Kasumi-1 (cell line): Measurements from ENCODE around the gene SEZ6L.

Experiments
- DNase-seq, 2 experiments: peaks; one replicate each; lab custom pipeline; 2025; lab: John Stamatoyannopoulos, UW

SEZ6L gene

GRCh38 chr22:26182723-26183122 lies 13.5 kb downstream of the SEZ6L start:
- DNase-seq: no peak

GRCh38 chr22:26185190-26185589 lies 15.9 kb downstream of the SEZ6L start:
- no peak for DNase-seq

GRCh38 chr22:26188341-26188740 lies 19.1 kb downstream of the SEZ6L start:
- no peak for DNase-seq

GRCh38 chr22:26194313-26194712 lies 25.1 kb downstream of the SEZ6L start:
- no peak for DNase-seq

GRCh38 chr22:26194877-26195276 lies 25.6 kb downstream of the SEZ6L start:
- DNase-seq: no peak

GRCh38 chr22:26196657-26197056 lies 27.4 kb downstream of the SEZ6L start:
- DNase-seq: no peak

- no peak for DNase-seq
These were observed 28.2 kb downstream of the SEZ6L start for GRCh38 chr22:26197425-26197824.

- DNase-seq: no peak
These were observed 30.4 kb downstream of the SEZ6L start for GRCh38 chr22:26199665-26200064.

- DNase-seq: no peak
These were observed 33.1 kb downstream of the SEZ6L start for GRCh38 chr22:26202280-26202924.

GRCh38 chr22:26205494-26205893 lies 36.2 kb downstream of the SEZ6L start:
- DNase-seq: no peak

GRCh38 chr22:26210334-26210733 lies 41.1 kb downstream of the SEZ6L start:
- DNase-seq: no peak

- no peak for DNase-seq
These were observed 44.6 kb downstream of the SEZ6L start for GRCh38 chr22:26213826-26214225.

- no peak for DNase-seq
These were observed 45.2 kb downstream of the SEZ6L start for GRCh38 chr22:26214466-26214865.

GRCh38 chr22:26215736-26216135 lies 46.5 kb downstream of the SEZ6L start:
- no peak for DNase-seq

- DNase-seq: no peak
These were observed 55.9 kb downstream of the SEZ6L start for GRCh38 chr22:26225207-26225606.

GRCh38 chr22:26226538-26227297 lies 57.5 kb downstream of the SEZ6L start:
- DNase-seq: no peak

GRCh38 chr22:26229910-26230309 lies 60.6 kb downstream of the SEZ6L start:
- DNase-seq: no peak

- no peak for DNase-seq
These were observed 65.0 kb downstream of the SEZ6L start for GRCh38 chr22:26234296-26234695.

GRCh38 chr22:26235792-26236487 lies 66.7 kb downstream of the SEZ6L start:
- DNase-seq: no peak

- DNase-seq: no peak
These were observed 67.7 kb downstream of the SEZ6L start for GRCh38 chr22:26236991-26237390.

GRCh38 chr22:26238596-26238995 lies 69.3 kb downstream of the SEZ6L start:
- DNase-seq: no peak

GRCh38 chr22:26239581-26239980 lies 70.3 kb downstream of the SEZ6L start:
- DNase-seq: no peak

GRCh38 chr22:26241361-26241760 lies 72.1 kb downstream of the SEZ6L start:
- DNase-seq: no peak
